Sigmoid colon (tissue), 4 donors: ENCODE data around the gene IP6K3.

ENCODE experiments used
- EP300 ChIP-seq, 4 donors: sonication (generic); formaldehyde crosslinking; IDR thresholded peaks; one replicate each; pipeline ENCODE4 v1.6.1; 2017; ENCODE audit warnings: antibody characterized with exemption in 4 of 4
- POLR2AphosphoS5 ChIP-seq, 4 donors: sonication (generic); formaldehyde crosslinking; IDR thresholded peaks; one replicate each; pipeline ENCODE4 v1.6.1; 2017; ENCODE audit warnings: antibody characterized with exemption in 4 of 4
- TF ChIP-seq, protein P1 (sequence below), 4 experiments: fragments of 450-650 bp in 3 of 4; fragments of 200-600 bp in 1 of 4; IDR thresholded peaks; one replicate each; pipeline ENCODE4 v1.5.1; 2016 to 2019; ENCODE audit warnings: antibody characterized with exemption in 4 of 4, mild to moderate bottlenecking in 3 of 4, moderate library complexity in 2 of 4

DNA sequence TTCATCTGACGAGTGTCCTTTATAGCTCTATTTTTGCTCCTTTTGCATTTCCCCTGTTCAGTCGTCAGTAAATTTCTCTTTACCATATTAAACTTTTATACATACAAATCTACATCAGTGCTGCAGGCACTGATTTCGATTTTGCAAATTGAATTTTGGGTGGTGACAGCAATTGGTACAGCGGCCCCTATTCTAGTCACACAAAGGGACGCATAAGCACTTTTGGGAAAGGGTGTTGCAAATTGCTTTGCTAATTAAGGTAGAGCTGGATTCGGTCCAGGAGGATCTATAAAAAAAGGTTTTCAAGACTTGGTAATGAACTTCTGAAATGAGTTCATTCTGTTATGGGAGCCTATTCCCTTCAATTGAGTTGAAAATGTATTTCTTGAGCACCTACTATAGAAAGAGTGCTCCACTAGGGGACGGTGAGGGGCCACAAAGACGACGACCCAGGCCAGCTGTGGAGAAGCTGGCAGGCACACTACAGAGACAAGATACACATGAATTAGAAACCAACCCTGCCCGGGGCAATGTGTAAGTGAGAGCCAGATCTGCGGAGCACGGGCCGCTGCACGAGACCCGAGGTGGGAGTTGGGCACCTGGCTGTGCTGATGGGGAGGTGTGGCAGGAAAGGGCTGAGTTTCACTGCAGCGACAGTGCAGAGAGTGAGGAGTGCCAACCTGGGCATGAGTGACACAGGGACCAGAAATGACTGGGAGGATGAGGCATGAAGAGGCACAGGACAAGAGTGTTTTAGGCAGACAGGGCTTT, 40.6 kb downstream of the IP6K3 start:
- TF ChIP-seq, protein P1, sequence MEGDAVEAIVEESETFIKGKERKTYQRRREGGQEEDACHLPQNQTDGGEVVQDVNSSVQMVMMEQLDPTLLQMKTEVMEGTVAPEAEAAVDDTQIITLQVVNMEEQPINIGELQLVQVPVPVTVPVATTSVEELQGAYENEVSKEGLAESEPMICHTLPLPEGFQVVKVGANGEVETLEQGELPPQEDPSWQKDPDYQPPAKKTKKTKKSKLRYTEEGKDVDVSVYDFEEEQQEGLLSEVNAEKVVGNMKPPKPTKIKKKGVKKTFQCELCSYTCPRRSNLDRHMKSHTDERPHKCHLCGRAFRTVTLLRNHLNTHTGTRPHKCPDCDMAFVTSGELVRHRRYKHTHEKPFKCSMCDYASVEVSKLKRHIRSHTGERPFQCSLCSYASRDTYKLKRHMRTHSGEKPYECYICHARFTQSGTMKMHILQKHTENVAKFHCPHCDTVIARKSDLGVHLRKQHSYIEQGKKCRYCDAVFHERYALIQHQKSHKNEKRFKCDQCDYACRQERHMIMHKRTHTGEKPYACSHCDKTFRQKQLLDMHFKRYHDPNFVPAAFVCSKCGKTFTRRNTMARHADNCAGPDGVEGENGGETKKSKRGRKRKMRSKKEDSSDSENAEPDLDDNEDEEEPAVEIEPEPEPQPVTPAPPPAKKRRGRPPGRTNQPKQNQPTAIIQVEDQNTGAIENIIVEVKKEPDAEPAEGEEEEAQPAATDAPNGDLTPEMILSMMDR (IDR thresholded peaks at IDR 0.05) = no peak
- TF ChIP-seq POLR2AphosphoS5 (IDR thresholded peaks at IDR 0.05) (no peak), EP300 (IDR thresholded peaks at IDR 0.05) (no peak)
